Thyroid gland (tissue), 4 donors: Measurements from ENCODE around the gene EPO. TPM values are rescaled to one million over a fixed set of nuclear protein-coding genes. Genes with fewer than 3 reads are reported as not detected.

Experiments
- DNase-seq, 2 donors: peaks; one replicate each; pipeline ENCODE4 v3.0.0-alpha.2; 2019
- H3K27ac ChIP-seq, 3 donors: fragments of 200-600 bp; sonication (generic); 1 replicate in 2 of 3; 2 replicates in 1 of 3; pipeline ENCODE4 v1.5.1; 2016 to 2019; ENCODE audit warnings: mild to moderate bottlenecking in 1 of 3, moderate library complexity in 1 of 3
- H3K27me3 ChIP-seq: fragments of 200-600 bp; sonication (generic); one replicate; pipeline ENCODE4 v1.5.1; 2019
- H3K36me3 ChIP-seq, 2 donors: fragments of 200-600 bp; sonication (generic); one replicate each; pipeline ENCODE4 v1.5.1; 2016 to 2019
- H3K4me1 ChIP-seq, 2 donors: fragments of 200-600 bp; sonication (generic); one replicate each; pipeline ENCODE4 v1.5.1; 2017 to 2019
- H3K4me3 ChIP-seq, 3 donors: fragments of 200-600 bp; sonication (generic); replicated peaks in 1 of 3; 1 replicate in 2 of 3; 2 replicates in 1 of 3; pipeline ENCODE4 v1.5.1; 2016; ENCODE audit warnings: mild to moderate bottlenecking in 1 of 3
- H3K9me3 ChIP-seq: fragments of 200-600 bp; sonication (generic); one replicate; pipeline ENCODE4 v1.5.1; 2017
- POLR2A ChIP-seq, 2 donors: fragments of 450-650 bp; IDR thresholded peaks; one replicate each; pipeline ENCODE4 v1.6.1; 2017; ENCODE audit warnings: antibody characterized with exemption in 2 of 2, mild to moderate bottlenecking in 2 of 2, moderate library complexity in 1 of 2
- WGBS, 2 donors: methylation state at CpG; one replicate each; pipeline ENCODE4 v1.1.5; 2017; 5-methylcytosine and 5-hydroxymethylcytosine counted together
- intact Hi-C: fragments of 100-400 bp; cut with DNase I; formaldehyde crosslinking; loops from one replicate; pipeline ENCODE4 v1.15.1; 2023
- total RNA-seq, 4 donors: library from RNA; depleted of rRNA; stranded (reverse); fragments of >200 nt; gene quantifications; one replicate each; pipeline ENCODE4 v1.2.3, GENCODE V29; 2016
- TF ChIP-seq, protein P1 (sequence below), 6 experiments: fragments of 200-600 bp in 3 of 6; fragments of 450-650 bp in 3 of 6; sonication (generic) in 3 of 6; IDR thresholded peaks; one replicate each; pipeline ENCODE4 v1.5.1; 2016 to 2019; ENCODE audit warnings: antibody characterized with exemption in 6 of 6, mild to moderate bottlenecking in 2 of 6, inconsistent platforms in 1 of 6, moderate library complexity in 1 of 6

The EPO gene
- total RNA-seq, 4 donors from 2014 or later, result not detected

DNA sequence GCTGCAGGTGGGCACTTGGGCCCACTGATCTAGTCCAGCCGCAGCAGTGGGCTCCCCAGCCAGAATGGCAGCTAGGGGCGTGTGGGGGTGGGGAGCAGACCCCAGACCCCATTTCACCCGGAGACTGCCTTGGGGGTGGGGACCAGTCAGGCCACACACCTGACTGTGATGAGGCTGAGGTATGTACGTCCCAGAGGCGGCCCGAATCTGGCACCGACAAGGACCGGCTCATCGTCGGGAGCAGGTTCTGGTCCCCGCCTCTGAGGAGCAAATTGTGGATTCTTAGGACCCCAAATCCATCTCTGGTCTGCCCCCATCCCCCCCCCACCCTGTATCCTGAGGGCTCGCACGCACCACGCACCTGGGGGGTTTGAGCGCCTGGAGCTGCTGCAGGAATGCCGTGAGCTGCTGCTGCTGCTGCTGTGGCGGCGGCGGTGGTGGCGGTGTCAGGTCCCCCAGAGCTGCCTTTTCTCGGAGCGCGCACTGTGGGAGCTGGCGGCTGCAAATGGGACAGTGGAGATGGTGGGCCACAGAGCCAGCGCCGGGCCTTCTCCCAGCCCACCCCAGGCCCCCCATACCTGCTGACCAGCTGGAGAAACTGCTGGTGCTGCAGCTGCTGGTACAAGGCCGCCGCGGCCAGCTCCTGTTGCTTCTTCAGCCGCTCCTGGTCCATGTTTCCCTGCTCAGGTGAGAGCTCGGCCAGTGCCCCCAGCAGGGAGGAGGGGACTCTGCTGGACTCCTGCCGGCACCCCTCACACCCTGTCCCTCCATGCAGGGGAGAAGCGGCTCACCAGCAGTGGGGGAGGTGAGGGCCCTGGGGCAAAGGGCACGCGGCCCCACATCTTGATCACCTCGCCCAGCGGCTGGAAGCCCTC, 36.4 kb upstream of the EPO start:
- no peak for TF ChIP-seq POLR2A (IDR thresholded peaks at IDR 0.05)
- TF ChIP-seq, protein P1, sequence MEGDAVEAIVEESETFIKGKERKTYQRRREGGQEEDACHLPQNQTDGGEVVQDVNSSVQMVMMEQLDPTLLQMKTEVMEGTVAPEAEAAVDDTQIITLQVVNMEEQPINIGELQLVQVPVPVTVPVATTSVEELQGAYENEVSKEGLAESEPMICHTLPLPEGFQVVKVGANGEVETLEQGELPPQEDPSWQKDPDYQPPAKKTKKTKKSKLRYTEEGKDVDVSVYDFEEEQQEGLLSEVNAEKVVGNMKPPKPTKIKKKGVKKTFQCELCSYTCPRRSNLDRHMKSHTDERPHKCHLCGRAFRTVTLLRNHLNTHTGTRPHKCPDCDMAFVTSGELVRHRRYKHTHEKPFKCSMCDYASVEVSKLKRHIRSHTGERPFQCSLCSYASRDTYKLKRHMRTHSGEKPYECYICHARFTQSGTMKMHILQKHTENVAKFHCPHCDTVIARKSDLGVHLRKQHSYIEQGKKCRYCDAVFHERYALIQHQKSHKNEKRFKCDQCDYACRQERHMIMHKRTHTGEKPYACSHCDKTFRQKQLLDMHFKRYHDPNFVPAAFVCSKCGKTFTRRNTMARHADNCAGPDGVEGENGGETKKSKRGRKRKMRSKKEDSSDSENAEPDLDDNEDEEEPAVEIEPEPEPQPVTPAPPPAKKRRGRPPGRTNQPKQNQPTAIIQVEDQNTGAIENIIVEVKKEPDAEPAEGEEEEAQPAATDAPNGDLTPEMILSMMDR (IDR thresholded peaks at IDR 0.05), result no peak
- H3K4me3 ChIP-seq, result no peak overlapping the region
- intact Hi-C loops, result loop anchor here (10.0 kb wide), 1 partner anchor 219 kb away; the partner anchor contains the start of gene SPACDR
- H3K27ac ChIP-seq, result no peak overlapping the region
- 94 to 96% methylated on average over 25 to 33 of the region's 37 CpGs for WGBS, 2 donors
- H3K9me3 ChIP-seq, result no peaks in the 10 kb centered on the region
- no peak for DNase-seq
- peaks cover 0 to 4% of the 10 kb centered on the region in 2 donors for H3K4me1 ChIP-seq
- H3K36me3 ChIP-seq, result peaks cover 75 to 79% of the 10 kb centered on the region in 2 donors
- H3K27me3 ChIP-seq, result no peaks in the 10 kb centered on the region

DNA sequence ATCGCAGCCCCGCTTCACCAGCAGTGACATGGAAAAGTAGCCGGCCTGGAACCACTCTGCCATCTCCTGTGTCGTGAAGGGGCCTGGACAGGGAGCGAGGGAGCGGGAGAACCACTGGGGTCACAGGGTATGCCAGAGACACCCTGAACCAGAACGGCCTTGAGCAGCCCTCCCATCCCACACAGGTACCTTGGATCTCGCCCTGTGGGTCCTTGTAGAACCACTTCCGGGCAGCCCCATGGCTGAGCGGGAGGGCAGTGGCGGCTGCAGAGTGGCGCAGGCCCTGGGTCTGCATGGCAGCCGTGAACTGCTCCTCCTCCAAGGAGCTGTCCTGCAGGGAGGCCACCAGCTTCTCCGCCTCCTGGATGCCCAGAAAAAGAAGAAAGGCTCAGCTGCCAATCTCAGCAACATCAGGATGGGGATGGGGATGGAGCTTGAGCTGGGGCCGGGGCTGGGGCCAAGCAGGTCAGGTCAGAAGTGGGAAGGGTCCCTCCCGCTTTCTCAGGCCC, 35.7 kb upstream of the EPO start:
- H3K4me3 ChIP-seq, result no peak overlapping the region
- 93 to 95% methylated on average over 13 to 16 of the region's 16 CpGs for WGBS, 2 donors
- peaks cover 73 to 76% of the 10 kb centered on the region in 2 donors for H3K36me3 ChIP-seq
- no peak overlapping the region for H3K27ac ChIP-seq
- intact Hi-C loops, result loop anchor here (5.0 to 10.0 kb wide), 2 partner anchors 117 to 220 kb away; partner anchors contain the start of gene SPACDR
- no peak for TF ChIP-seq POLR2A (IDR thresholded peaks at IDR 0.05)
- TF ChIP-seq, protein P1 (IDR thresholded peaks at IDR 0.05), result no peak
- H3K4me1 ChIP-seq, result peaks cover 0 to 6% of the 10 kb centered on the region in 2 donors
- no peak for DNase-seq
- no peaks in the 10 kb centered on the region for H3K27me3 ChIP-seq
- H3K9me3 ChIP-seq, result no peaks in the 10 kb centered on the region

DNA sequence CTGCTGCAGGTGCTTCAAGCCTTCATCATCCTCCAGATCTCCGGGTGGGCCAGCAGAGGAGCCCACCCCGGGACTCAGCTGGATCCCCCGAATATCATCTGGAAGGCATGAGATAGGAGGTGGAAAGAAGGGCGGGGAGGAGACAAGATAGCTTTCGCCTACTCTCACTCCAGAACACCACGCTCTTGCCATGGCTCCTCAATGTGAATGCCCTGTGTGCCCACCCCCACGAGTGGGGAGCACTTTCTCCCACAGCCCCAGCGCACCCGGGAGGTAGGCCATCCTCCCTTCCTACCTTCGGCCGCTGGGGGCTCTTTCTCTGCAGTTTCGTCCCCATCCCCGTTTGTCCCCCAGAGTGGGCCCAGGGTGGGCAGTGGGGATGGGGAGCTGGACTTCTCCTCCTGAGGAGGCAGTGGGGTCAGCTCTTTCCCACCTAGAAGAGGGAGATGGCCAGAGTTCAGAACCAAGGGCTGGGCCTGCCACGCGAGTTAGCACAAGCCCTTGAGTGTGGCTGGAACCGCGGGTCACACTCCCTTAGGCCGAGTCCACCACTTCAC, 35.1 kb upstream of the EPO start:
- no peak for DNase-seq
- H3K36me3 ChIP-seq, result peaks cover 71 to 76% of the 10 kb centered on the region in 2 donors
- intact Hi-C loops, result loop anchor here (5.0 to 10.0 kb wide), 2 partner anchors 118 to 220 kb away; partner anchors contain the start of gene SPACDR

DNA sequence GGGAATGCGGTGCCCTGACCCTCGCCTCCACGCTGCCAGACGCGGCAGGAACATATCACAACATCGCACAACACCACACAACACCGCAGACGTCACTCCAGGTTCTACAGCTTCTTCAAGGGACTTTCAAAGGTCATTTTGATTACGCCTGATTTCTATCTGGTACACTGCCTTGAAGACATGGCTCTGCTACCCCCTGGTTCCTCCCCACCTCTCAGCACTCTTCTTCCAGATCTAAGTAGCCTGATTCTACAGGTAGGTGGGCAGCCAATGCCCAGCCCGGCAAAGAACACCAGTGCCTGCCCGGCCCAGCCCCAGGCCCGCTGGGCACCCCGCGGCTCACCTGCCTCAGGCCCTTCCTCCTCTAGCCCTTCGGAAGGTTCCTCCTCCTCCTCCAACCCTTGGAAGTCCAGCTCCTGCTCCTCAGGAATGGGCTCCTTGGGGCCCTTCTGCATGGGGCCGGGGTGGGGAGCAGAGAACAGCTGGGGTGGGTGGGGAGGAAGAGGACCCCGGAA, 34.6 kb upstream of the EPO start:
- Histone ChIP-seq H3K9me3 (no peaks in the 10 kb centered on the region), H3K27me3 (no peaks in the 10 kb centered on the region), H3K27ac (no peak overlapping the region), H3K4me1 (peaks cover 4 to 16% of the 10 kb centered on the region in 2 donors), H3K4me3 (no peak overlapping the region), H3K36me3 (peaks cover 71 to 76% of the 10 kb centered on the region in 2 donors)
- intact Hi-C loops, result loop anchor here (5.0 to 10.0 kb wide), 2 partner anchors 118 to 221 kb away; partner anchors contain the start of gene SPACDR
- DNase-seq, result no peak
- no peak for TF ChIP-seq POLR2A (IDR thresholded peaks at IDR 0.05)
- TF ChIP-seq, protein P1 (IDR thresholded peaks at IDR 0.05), result no peak
- 87 to 96% methylated on average over 9 to 16 of the region's 17 CpGs for WGBS, 2 donors

More for the DNA sequence above, 35.1 kb upstream of the EPO start:
- no peaks in the 10 kb centered on the region for H3K27me3 ChIP-seq
- no peaks in the 10 kb centered on the region for H3K9me3 ChIP-seq
- 89 to 94% methylated on average over 15 to 18 of the region's 18 CpGs for WGBS, 2 donors
- H3K27ac ChIP-seq, result no peak overlapping the region
- no peak for TF ChIP-seq POLR2A (IDR thresholded peaks at IDR 0.05)
- TF ChIP-seq, protein P1 (IDR thresholded peaks at IDR 0.05), result no peak
- H3K4me3 ChIP-seq, result no peak overlapping the region
- H3K4me1 ChIP-seq, result peaks cover 3 to 11% of the 10 kb centered on the region in 2 donors
